CD1c-positive myeloid dendritic cell (primary cell): ENCODE data around the gene TAL2.

Experiments
- DNase-seq: peaks from one replicate; pipeline ENCODE4 v3.0.0-alpha.2; 2016; ENCODE audit errors: extremely low spot score

Gene TAL2

DNA sequence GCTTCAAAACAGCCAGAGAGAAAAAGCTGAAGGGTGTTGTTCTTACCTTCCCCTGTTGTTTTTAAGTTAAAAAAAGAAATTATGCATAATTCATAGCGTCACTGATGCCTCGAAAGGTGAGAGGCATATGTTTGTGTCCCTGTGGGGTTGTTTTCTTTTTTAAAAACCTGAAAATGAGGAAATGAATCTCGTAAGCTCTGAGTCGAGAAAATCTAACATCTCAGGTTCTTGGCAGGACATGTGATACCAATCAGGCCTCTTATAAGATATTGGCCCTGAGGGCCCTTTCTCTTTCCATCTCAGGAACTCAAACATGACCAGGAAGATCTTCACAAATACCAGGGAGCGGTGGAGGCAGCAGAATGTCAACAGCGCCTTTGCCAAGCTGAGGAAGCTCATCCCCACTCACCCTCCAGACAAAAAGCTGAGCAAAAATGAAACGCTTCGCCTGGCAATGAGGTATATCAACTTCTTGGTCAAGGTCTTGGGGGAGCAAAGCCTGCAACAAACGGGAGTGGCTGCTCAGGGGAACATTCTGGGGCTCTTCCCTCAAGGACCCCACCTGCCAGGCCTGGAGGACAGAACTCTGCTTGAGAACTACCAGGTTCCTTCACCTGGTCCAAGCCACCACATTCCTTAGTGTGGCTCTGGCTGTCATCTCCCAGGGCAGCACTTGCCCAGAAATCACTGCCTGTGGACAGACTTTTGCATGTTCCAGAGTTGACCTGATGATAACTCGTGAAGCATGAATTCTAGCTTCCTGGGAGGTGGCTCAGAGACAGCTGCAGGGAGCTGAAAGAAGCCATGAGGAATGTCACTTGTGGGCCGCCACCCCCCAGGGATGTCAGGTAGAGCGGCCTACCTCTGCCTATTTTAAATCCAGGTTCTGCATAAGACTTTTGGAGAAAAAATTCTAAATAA, at the start of gene TAL2:
TAL2 (plus strand) TSS at position 274 of the 921 bp plus-strand sequence; CDS start at position 314, 40 bp downstream.
- no peak for DNase-seq

- DNase-seq: no peak
Measured at GRCh38 chr9:105621001-105621400, 41.3 kb upstream of the TAL2 start.

DNA sequence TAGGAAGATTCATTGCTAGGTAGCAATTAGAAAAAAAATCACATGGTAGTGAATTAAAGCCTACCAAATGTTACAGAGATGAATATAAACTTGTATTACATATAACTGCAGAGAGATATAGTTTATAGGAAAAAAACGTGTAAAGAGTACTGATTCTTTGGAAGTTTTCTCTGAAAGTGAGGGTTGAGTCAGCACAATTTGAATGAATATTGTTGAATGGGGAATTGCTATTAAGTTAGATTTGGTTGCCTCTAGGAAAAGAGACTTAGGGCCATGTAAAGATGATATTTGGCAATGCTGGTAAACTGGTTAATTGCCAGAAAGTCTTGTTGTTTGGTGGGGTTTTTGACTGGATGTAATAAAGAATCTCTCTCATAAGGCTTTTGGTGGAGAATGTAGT, 37.2 kb upstream of the TAL2 start:
- no peak for DNase-seq

DNA sequence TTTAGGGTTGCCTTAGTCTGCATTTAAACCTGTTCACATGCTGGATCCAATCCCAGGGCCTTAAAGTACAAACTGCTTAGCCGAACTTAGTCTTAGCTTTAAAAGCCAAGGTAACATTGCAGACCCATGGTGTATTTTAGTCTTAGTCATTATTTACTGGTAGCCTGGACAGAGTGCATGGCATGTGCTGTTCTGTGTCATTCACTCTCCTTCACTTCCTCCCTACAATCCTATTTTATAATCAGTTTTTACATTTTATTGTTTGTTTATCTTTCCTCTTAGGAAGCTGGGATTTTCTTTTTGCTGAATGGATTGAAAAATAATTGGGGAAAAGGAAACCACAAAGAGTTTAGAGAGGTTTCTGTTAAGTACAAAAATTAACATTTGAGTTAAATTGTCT, 29.4 kb upstream of the TAL2 start:
- no peak for DNase-seq

DNA sequence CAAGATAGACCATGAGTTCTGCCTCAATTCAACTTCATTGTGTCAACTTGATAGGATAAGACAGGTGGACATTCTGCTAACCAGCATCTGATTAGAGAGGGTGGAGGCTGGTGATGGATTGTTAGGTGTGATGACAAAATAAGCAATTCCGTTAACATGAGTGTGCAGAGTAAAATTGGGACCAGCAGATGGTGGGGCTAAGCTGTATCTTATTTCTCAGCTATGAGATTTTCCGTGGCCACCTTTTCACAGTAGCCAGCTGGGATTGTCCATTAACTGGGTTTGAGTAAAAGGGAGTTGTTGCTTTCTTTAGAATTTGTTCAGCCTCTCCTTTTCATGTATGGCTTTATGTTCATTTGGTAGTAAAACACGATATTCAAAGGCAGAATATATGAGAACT, 28.8 kb upstream of the TAL2 start:
- no peak for DNase-seq

GRCh38 chr9:105636331-105636730, 25.9 kb upstream of the TAL2 start:
- DNase-seq: no peak

- DNase-seq: no peak
Measured at GRCh38 chr9:105637787-105638395, 24.4 kb upstream of the TAL2 start.

DNA sequence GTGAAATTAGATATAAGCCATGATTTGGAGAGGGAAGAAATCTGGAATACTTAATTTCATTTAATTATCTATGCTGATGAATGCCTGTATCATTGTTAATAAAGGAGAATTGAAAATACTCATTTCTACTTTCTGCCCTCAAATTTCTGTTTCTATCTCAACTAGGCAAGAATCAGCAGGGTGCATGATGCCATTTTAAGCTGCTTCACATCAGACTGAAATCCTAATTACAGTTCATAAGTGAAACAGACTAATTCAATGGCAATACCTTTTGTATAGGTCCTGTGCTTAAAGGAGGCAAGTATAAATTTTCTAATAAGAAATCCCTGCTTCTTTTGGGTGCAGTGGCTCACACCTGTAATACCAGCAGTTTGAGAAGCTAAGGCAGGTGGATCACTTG, 22.3 kb upstream of the TAL2 start:
- DNase-seq: no peak

GRCh38 chr9:105643795-105644194, 18.5 kb upstream of the TAL2 start:
- no peak for DNase-seq

GRCh38 chr9:105646879-105647594, 15.2 kb upstream of the TAL2 start:
- DNase-seq: no peak

DNA sequence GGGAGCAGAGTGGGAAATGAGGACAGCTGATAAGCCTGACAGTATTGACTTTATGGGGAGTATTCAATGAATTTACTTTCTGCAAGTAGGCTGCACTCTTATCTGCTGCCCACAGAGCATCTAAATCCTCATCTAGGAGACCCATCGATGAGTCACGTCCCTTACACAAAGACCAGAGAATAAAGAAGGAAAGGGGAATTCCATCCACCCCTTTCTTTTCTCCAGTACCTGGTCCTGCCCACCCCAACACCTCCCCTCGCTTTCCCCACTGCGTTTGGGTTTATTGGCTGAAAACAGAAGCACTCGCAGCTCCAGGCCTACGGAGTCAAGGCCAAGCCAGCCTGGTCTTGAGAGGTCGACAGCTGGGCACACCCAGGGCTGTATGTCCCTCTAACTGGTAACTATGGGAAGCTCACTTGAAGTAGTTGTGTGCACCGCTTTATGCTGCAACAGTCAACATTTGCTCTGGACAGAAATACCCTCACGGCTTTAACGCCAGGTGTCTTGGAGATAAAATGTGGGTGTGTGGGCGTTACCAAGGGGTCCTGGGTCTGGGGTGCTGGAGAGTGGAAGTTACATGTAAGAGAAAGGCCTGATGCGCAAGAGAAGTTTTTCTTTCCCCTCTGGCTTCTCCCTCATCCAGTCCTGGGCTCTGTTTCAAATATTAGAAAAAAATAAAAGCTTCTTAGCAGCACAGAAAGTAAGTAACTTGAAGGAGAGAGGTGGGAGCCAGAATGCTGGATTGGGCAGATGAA, 14.5 kb upstream of the TAL2 start:
- no peak for DNase-seq

GRCh38 chr9:105651806-105652205, 10.5 kb upstream of the TAL2 start:
- DNase-seq: no peak

- peak; percentile 10 for DNase-seq
Measured at GRCh38 chr9:105656131-105656921, 5.9 kb upstream of the TAL2 start.

DNA sequence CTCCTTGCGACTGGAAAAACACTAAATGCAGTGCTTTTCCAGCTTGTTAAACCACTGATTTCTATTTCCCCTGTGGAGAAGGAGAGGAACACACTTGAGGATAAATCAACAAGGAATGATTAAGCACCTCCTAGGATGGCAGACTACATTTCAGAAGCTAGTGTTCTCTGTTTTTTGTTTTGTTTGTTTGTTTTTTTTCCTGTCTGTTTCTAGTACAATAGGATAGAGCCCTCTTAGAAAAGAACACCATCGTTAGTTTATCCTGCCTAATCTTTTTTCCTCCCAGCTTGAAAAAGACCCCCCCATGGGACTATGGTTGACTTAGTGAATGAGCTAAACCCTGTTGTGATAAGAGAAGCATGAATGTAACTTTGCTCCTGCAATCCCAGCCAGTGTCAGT, 3.9 kb upstream of the TAL2 start:
- no peak for DNase-seq

DNA sequence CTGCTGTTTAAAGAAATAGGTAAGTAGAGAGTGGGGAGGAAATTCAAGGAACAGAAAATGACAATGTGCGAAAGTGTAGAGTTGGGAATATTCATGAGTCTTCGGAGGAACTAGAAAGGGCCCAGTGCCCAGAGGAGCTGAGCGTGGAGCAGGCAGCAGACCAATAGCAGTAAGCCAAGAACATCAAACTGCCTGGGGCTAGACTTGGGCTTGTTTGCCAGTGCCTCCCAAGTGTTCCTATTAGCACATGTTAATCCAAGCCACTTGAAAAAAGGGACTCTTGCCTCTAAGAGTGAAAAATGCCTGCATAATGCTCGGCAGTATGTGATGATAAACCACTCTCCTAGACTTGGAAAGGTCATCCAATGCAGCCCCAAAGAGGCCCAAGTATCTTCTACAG, 1.2 kb upstream of the TAL2 start:
- DNase-seq: no peak

DNA sequence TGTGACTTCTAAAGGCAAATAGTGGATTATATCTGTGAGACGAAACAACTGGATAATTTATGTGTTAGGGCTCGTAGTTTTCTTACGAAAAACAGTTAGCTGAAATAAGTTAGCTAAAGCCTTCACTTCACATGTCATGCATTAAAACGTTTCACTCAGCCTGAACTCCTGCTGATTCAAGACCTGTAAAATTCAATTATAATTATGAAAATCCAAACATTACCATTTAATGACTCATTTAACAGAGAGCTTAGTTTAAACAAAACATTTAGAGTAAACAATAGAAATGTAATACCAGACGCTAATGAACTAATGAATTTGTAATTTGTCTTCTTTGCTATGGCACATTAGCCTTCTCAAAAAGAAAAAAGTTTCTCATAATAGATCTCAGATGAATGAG, 1.7 kb downstream of the TAL2 start:
- DNase-seq: no peak

DNA sequence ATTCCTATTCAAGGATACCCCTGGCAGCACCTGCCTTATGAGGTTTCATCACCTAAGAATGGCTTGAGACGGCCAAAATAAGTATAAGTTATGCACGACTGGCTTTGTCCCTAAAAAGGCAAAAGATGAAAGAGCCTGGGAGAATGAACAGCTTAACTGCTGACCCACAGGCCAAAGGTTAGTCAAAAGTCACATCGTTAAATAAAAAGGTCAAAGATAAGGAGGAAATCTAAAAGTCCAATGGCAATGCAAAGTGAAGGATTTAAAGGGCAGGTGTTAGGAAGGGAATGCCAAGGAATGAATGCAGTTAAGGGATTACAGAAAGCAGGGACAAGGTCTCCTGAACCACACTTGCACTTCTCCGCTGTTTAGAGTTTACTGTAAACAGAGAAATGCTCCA, 5.6 kb downstream of the TAL2 start:
- no peak for DNase-seq

GRCh38 chr9:105670315-105670714, 8.1 kb downstream of the TAL2 start:
- DNase-seq: no peak

- no peak for DNase-seq
Measured at GRCh38 chr9:105670775-105671174, 8.5 kb downstream of the TAL2 start.

DNA sequence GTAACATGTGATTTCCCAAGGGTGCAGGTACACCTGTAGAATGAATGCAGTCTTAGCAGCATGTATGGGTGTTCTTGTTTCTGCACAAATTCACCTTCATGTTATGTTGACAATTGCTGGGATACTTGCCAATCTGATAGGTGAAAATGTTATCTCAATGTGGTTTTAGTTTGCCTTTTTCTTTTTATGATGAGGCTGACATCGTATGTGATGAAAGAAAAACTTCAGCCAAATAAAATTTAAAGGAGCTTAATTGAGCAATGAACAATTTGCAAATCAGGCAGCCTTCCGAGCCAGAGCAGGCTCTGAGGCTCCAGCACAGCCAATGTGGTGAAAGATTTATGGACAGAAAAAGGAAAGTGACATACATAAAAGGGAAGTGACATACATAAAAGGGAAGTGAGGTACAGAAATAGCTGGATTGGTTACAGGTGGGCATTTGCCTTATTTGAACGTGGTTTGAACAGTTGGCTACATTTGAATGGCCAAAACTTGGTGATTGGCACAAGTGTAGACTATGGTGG, 10.5 kb downstream of the TAL2 start:
- DNase-seq: no peak

GRCh38 chr9:105673850-105674387, 11.7 kb downstream of the TAL2 start:
- no peak for DNase-seq
